Endothelial cell of umbilical vein (primary cell): ENCODE results near the gene LIN7B.

ENCODE experiments used
- MYC ChIP-seq: IDR thresholded peaks from one replicate; pipeline ENCODE4 v1.6.1; 2011; ENCODE audit warnings: mild to moderate bottlenecking, low read depth, low read length
- POLR2A ChIP-seq: IDR thresholded peaks from 2 replicates; pipeline ENCODE4 v1.6.1; 2012; ENCODE audit warnings: low read depth, mild to moderate bottlenecking, control low read depth, low read length
- TF ChIP-seq, protein P1 (sequence below), 2 donors: IDR thresholded peaks; 1 replicate in 1 of 2; 2 replicates in 1 of 2; pipeline ENCODE4 v1.5.1; 2011; ENCODE audit warnings: low read length in 2 of 2, mild to moderate bottlenecking in 2 of 2, moderate library complexity in 2 of 2, control low read depth in 1 of 2, inconsistent platforms in 1 of 2, low read depth in 1 of 2; ENCODE audit not compliant: insufficient read depth in 1 of 2; ENCODE audit errors: extremely low read depth in 1 of 2

DNA sequence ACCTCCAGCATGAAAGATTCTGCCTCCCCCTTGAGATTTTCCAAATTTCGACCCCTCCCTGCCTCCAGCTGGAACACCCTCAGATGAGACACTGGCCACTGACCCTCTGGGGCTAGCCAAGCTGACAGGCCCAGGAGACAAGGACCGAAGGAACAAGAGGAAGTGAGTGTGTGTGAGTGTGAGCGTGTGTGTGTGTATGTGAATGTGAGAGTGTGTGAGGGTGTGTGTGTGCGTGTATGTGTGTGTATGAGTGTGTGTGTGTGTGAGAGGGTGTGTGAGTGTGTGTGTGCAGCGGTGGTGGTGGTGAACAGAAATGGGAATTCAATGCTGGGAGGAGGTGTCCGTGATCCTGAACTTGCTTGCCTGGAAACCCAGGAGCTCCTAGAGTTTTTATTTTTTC, 27.2 kb downstream of the LIN7B start:
- TF ChIP-seq MYC = no peak
- no peak for TF ChIP-seq POLR2A
- TF ChIP-seq, protein P1, sequence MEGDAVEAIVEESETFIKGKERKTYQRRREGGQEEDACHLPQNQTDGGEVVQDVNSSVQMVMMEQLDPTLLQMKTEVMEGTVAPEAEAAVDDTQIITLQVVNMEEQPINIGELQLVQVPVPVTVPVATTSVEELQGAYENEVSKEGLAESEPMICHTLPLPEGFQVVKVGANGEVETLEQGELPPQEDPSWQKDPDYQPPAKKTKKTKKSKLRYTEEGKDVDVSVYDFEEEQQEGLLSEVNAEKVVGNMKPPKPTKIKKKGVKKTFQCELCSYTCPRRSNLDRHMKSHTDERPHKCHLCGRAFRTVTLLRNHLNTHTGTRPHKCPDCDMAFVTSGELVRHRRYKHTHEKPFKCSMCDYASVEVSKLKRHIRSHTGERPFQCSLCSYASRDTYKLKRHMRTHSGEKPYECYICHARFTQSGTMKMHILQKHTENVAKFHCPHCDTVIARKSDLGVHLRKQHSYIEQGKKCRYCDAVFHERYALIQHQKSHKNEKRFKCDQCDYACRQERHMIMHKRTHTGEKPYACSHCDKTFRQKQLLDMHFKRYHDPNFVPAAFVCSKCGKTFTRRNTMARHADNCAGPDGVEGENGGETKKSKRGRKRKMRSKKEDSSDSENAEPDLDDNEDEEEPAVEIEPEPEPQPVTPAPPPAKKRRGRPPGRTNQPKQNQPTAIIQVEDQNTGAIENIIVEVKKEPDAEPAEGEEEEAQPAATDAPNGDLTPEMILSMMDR (IDR thresholded peaks at IDR 0.05; ENCODE audit: extremely low read depth in 1 of 2, insufficient read depth in 1 of 2, low read depth in 1 of 2, low read length in 2 of 2) = no peak
